ENCODE data around the gene CDR2L.
A peak's percentile ranks its signal among the peaks of the same experiment; 100 is the strongest.

The CDR2L gene

GRCh38 chr17:74987418-74987908, at the start of gene CDR2L:
TSS of gene CDR2L (plus strand) at chr17:74987632. CDS start at chr17:74988044, 412 bp downstream.
- DNase-seq, result peak; percentile 80 to 97

GRCh38 chr17:74938194-74938950, 49.1 kb upstream of the CDR2L start:
- no peak for DNase-seq

- no peak for DNase-seq
Observed at GRCh38 chr17:74939534-74939933, 47.9 kb upstream of the CDR2L start.

- DNase-seq, result no peak
Observed at GRCh38 chr17:74941128-74941725, 46.2 kb upstream of the CDR2L start.

GRCh38 chr17:74943808-74944522, 43.5 kb upstream of the CDR2L start:
- peak in 1 of 2 experiments; percentile 47 for DNase-seq

GRCh38 chr17:74945543-74945942, 41.9 kb upstream of the CDR2L start:
- DNase-seq, result no peak

- DNase-seq, result no peak
Observed at GRCh38 chr17:74946641-74947040, 40.8 kb upstream of the CDR2L start.

- DNase-seq, result no peak
Observed at GRCh38 chr17:74947041-74947754, 40.2 kb upstream of the CDR2L start.

GRCh38 chr17:74949455-74950115, 37.8 kb upstream of the CDR2L start:
- peak in 1 of 2 experiments; percentile 74 for DNase-seq

GRCh38 chr17:74950207-74950606, 37.2 kb upstream of the CDR2L start:
- DNase-seq, result peak in 1 of 2 experiments; percentile 58

- DNase-seq, result no peak
Observed at GRCh38 chr17:74951065-74951464, 36.4 kb upstream of the CDR2L start.

- no peak for DNase-seq
Observed at GRCh38 chr17:74951680-74952421, 35.6 kb upstream of the CDR2L start.

GRCh38 chr17:74952431-74953133, 34.9 kb upstream of the CDR2L start:
- DNase-seq, result no peak

GRCh38 chr17:74953134-74953687, 34.2 kb upstream of the CDR2L start:
- DNase-seq, result no peak

- no peak for DNase-seq
Observed at GRCh38 chr17:74954115-74954514, 33.3 kb upstream of the CDR2L start.

GRCh38 chr17:74954665-74955421, 32.6 kb upstream of the CDR2L start:
- no peak for DNase-seq

- no peak for DNase-seq
Observed at GRCh38 chr17:74956093-74956492, 31.3 kb upstream of the CDR2L start.

GRCh38 chr17:74957935-74958740, 29.3 kb upstream of the CDR2L start:
- DNase-seq, result peak in 1 of 2 experiments; percentile 76
